Heart left ventricle (tissue), 16 donors: ENCODE data around the gene UNC13B. TPM values are rescaled to one million over a fixed set of nuclear protein-coding genes. Genes with fewer than 3 reads are reported as not detected.

Experiments used
- ATAC-seq, 4 donors: fragments of 200-7000 bp; cut with Tn5 transposase; one replicate each; pipeline ENCODE4 v1.9.1; 2020 to 2022; ENCODE audit warnings: moderate library complexity in 4 of 4, mild to moderate bottlenecking in 3 of 4, moderate number of reproducible peaks in 1 of 4
- DNase-seq, 5 donors: peaks; one replicate each; pipeline ENCODE4 v3.0.0-alpha.2; 2020
- H3K27ac ChIP-seq, 12 donors: fragments of 200-600 bp; sonication (generic) in 4 of 12; one replicate each; pipeline versions ENCODE4 v1.5.0 to v1.8.0; 2016 to 2022; ENCODE audit warnings: mild to moderate bottlenecking in 2 of 12
- H3K27me3 ChIP-seq, 9 donors: fragments of 200-600 bp; sonication (generic) in 2 of 9; one replicate each; pipeline versions ENCODE4 v1.5.1 to v1.8.0; 2016 to 2022; ENCODE audit warnings: mild to moderate bottlenecking in 3 of 9
- H3K36me3 ChIP-seq, 9 donors: fragments of 200-600 bp; sonication (generic) in 2 of 9; one replicate each; pipeline versions ENCODE4 v1.5.0 to v1.8.0; 2018 to 2022; ENCODE audit warnings: mild to moderate bottlenecking in 2 of 9
- H3K4me1 ChIP-seq, 12 donors: fragments of 200-600 bp; sonication (generic) in 4 of 12; one replicate each; pipeline versions ENCODE4 v1.5.0 to v1.8.0; 2016 to 2022; ENCODE audit warnings: mild to moderate bottlenecking in 3 of 12
- H3K4me3 ChIP-seq, 12 donors: fragments of 200-600 bp; sonication (generic) in 4 of 12; one replicate each; pipeline versions ENCODE4 v1.5.0 to v1.8.0; 2017 to 2022; ENCODE audit warnings: mild to moderate bottlenecking in 9 of 12, moderate library complexity in 4 of 12
- H3K9me3 ChIP-seq, 12 donors: fragments of 200-600 bp; sonication (generic) in 4 of 12; one replicate each; pipeline versions ENCODE4 v1.5.0 to v1.8.0; 2016 to 2022; ENCODE audit warnings: mild to moderate bottlenecking in 1 of 12
- CTCF ChIP-seq, 12 donors: fragments of 200-600 bp; sonication (generic) in 4 of 12; IDR thresholded peaks; one replicate each; pipeline versions ENCODE4 v1.5.0 to v1.8.0; 2018 to 2022; ENCODE audit warnings: antibody characterized with exemption in 12 of 12, mild to moderate bottlenecking in 5 of 12
- POLR2A ChIP-seq, 2 donors: fragments of 450-650 bp; IDR thresholded peaks; one replicate each; pipeline ENCODE4 v1.6.1; 2017; ENCODE audit warnings: antibody characterized with exemption in 2 of 2, mild to moderate bottlenecking in 2 of 2, moderate library complexity in 2 of 2
- WGBS, 4 donors: extraction: QIAGEN DNeasy Blood & Tissue Kit in 2 of 4; methylation state at CpG; one replicate each; pipeline versions ENCODE4 v1.1.5 to v1.1.7; 2013 to 2018; 5-methylcytosine and 5-hydroxymethylcytosine counted together
- intact Hi-C, 10 donors: fragments of 100-400 bp; cut with DNase I; formaldehyde crosslinking; loops; one replicate each; pipeline versions ENCODE4 v1.11.1 to v1.14.2; 2022
- polyA plus RNA-seq, 2 donors: library from polyadenylated mRNA; stranded (reverse); fragments of 200-250 nt; gene quantifications; one replicate each; pipeline ENCODE4 v1.2.3, GENCODE V29; 2013
- total RNA-seq, 9 donors: library from RNA; depleted of rRNA in 2 of 9; stranded (reverse); fragments of >200 nt in 2 of 9; fragmentation: NEBNext Ultra II Directional in 3 of 9; extraction: Animal tissue kit (Norgen Biotek cat#: 25700) in 3 of 9; gene quantifications; one replicate each; pipeline versions ENCODE4 v1.1.0 to v1.2.4, GENCODE V29; 2016 to 2023
- donor health status: ischemic (EF 13 %, LVEDD 7.1; RV severe dilation, severe dysfunction).
- donor health status: healthy with polysubstance abuse.
- donor health status: DM: no; HTN: yes; CAD: no.
- donor health status: DM: no; HTN: no; CAD: no.
- donor health status: ischemic (EF 25% LVEDD 6.9; RV normal size, moderate dysfunction).
- donor health status: ischemic (EF 25% LVEDD 5.7; RV mildly dilated, moderate dysfunction).
- donor health status: healthy.
- donor health status: DM: yes; HTN: yes; CAD: no.
- donor health status: ischemic (EF 35%, LVEDD 5.7; RV mildly dilated, moderate dysfunction).
- donor health status: nonischemic (EF 11% LVEDD 7.7; RV severe dilation, severe dysfunction).
- donor health status: DM: yes; HTN: yes; CAD: no.
- donor health status: PGD.
- donor health status: ischemic (EF 29% LVEDD 5.4; RV normal size, mild dysfunction).
- donor health status: nonischemic (EF 23%, LVEDD 6.1; RV moderate dilation, normal function).

The UNC13B gene
- total and polyA plus RNA-seq, 11 donors, result 8.1 to 30.2 (median 21.2) TPM

GRCh38 chr9:35342221-35342958, 180.6 kb downstream of the UNC13B start:
- intact Hi-C loops, result no loop called here
- Histone ChIP-seq H3K27me3 (no peaks in the 10 kb centered on the region), H3K4me3 (peak overlapping the region in 8 of 12 donors; percentile 16 to 43 (median 28)), H3K36me3 (peaks cover 0 to 10% (median 0%) of the 10 kb centered on the region in 9 donors), H3K4me1 (peaks cover 2 to 49% (median 20%) of the 10 kb centered on the region in 12 donors), H3K9me3 (no peaks in the 10 kb centered on the region), H3K27ac (peak overlapping the region in 7 of 12 donors; percentile 32 to 60 (median 43))
- TF ChIP-seq POLR2A (IDR thresholded peaks at IDR 0.05) (no peak), CTCF (IDR thresholded peaks at IDR 0.05) (no peak)
- WGBS, 4 donors, result 71 to 75% (median 74%) methylated on average over 4 of the region's 4 CpGs
- DNase-seq (no peak), ATAC-seq (peak in 1 of 4 donors; percentile 36)

GRCh38 chr9:35348109-35348508, 186.3 kb downstream of the UNC13B start:
- Histone ChIP-seq H3K9me3 (no peaks in the 10 kb centered on the region), H3K4me1 (peaks cover 0 to 42% (median 24%) of the 10 kb centered on the region in 12 donors), H3K36me3 (no peaks in the 10 kb centered on the region), H3K27me3 (no peaks in the 10 kb centered on the region), H3K27ac (peak overlapping the region in 1 of 12 donors; percentile 5), H3K4me3 (no peak overlapping the region)
- ATAC-seq (peak in 2 of 4 donors; percentile 44 to 65), DNase-seq (no peak)
- intact Hi-C loops, result no loop called here
- 43 to 55% (median 51%) methylated on average over 5 of the region's 5 CpGs for WGBS, 4 donors
- TF ChIP-seq CTCF (IDR thresholded peaks at IDR 0.05) (no peak), POLR2A (IDR thresholded peaks at IDR 0.05) (no peak)

GRCh38 chr9:35349287-35349990, 187.6 kb downstream of the UNC13B start:
- no peak overlapping the region for H3K27ac ChIP-seq

More at GRCh38 chr9:35349287-35349990, 187.6 kb downstream of the UNC13B start:
- Histone ChIP-seq H3K27me3 (no peaks in the 10 kb centered on the region), H3K4me3 (no peak overlapping the region), H3K9me3 (no peaks in the 10 kb centered on the region), H3K36me3 (no peaks in the 10 kb centered on the region), H3K4me1 (peaks cover 0 to 39% (median 23%) of the 10 kb centered on the region in 12 donors)
- ATAC-seq (no peak), DNase-seq (no peak)
- intact Hi-C loops, result no loop called here
- no peak for TF ChIP-seq CTCF (IDR thresholded peaks at IDR 0.05)
- no peak for TF ChIP-seq POLR2A (IDR thresholded peaks at IDR 0.05)
- WGBS, 4 donors, result 87 to 95% (median 92%) methylated on average over 3 of the region's 3 CpGs
